Esophagus muscularis mucosa (tissue), 4 donors: ENCODE data around the gene CNNM2. TPM values are rescaled to one million over a fixed set of nuclear protein-coding genes. Genes with fewer than 3 reads are reported as not detected.
A peak's percentile ranks its signal among the peaks of the same experiment; 100 is the strongest.

Experiments
- DNase-seq: peaks from one replicate; pipeline ENCODE4 v3.0.0-alpha.2; 2017; ENCODE audit errors: extremely low spot score
- H3K27ac ChIP-seq, 4 donors: fragments of 200-600 bp; sonication (generic); replicated peaks in 1 of 4; 1 replicate in 3 of 4; 2 replicates in 1 of 4; pipeline ENCODE4 v1.5.1; 2016 to 2019; ENCODE audit warnings: mild to moderate bottlenecking in 1 of 4
- H3K27me3 ChIP-seq, 4 donors: fragments of 200-600 bp; sonication (generic); one replicate each; pipeline versions ENCODE4 v1.5.1 to v1.6.0; 2016 to 2019
- H3K36me3 ChIP-seq, 4 donors: fragments of 200-600 bp; sonication (generic); one replicate each; pipeline ENCODE4 v1.5.1; 2016 to 2019
- H3K4me1 ChIP-seq, 4 donors: fragments of 200-600 bp; sonication (generic); one replicate each; pipeline ENCODE4 v1.5.1; 2016 to 2019
- H3K4me3 ChIP-seq, 4 donors: fragments of 200-600 bp; sonication (generic); 1 replicate in 2 of 4; 2 replicates in 2 of 4; pipeline ENCODE4 v1.5.1; 2016 to 2019; ENCODE audit warnings: mild to moderate bottlenecking in 4 of 4, moderate library complexity in 1 of 4
- H3K9me3 ChIP-seq, 4 donors: fragments of 200-600 bp; sonication (generic); 1 replicate in 3 of 4; 2 replicates in 1 of 4; pipeline ENCODE4 v1.5.1; 2016 to 2019
- CTCF ChIP-seq, 3 experiments: fragments of 200-600 bp in 2 of 3; fragments of 450-650 bp in 1 of 3; sonication (generic) in 2 of 3; IDR thresholded peaks; one replicate each; pipeline ENCODE4 v1.5.1; 2017 to 2019; ENCODE audit warnings: antibody characterized with exemption in 3 of 3, mild to moderate bottlenecking in 2 of 3, moderate library complexity in 1 of 3
- EP300 ChIP-seq: sonication (generic); formaldehyde crosslinking; IDR thresholded peaks from one replicate; pipeline ENCODE4 v1.6.1; 2017; ENCODE audit warnings: antibody characterized with exemption
- POLR2A ChIP-seq: fragments of 450-650 bp; IDR thresholded peaks from one replicate; pipeline ENCODE4 v1.6.1; 2017; ENCODE audit warnings: antibody characterized with exemption, moderate library complexity, mild to moderate bottlenecking, low read depth
- POLR2AphosphoS5 ChIP-seq, 2 donors: sonication (generic); formaldehyde crosslinking; IDR thresholded peaks; one replicate each; pipeline ENCODE4 v1.6.1; 2017; ENCODE audit warnings: antibody characterized with exemption in 2 of 2
- WGBS: methylation state at CpG from one replicate; pipeline ENCODE4 v1.1.5; 2018; 5-methylcytosine and 5-hydroxymethylcytosine counted together
- intact Hi-C: fragments of 100-400 bp; cut with DNase I; formaldehyde crosslinking; loops from one replicate; pipeline ENCODE4 v1.15.1; 2023
- total RNA-seq, 4 donors: library from RNA; depleted of rRNA; stranded (reverse); fragments of >200 nt; gene quantifications; one replicate each; pipeline versions ENCODE4 v1.1.0 to v1.2.1, GENCODE V29; 2016

The CNNM2 gene
- total RNA-seq, 4 donors from 2014 or later, result 4.0 to 9.3 (median 5.4) TPM

- peaks cover 0 to 6% (median 0%) of the 10 kb centered on the region in 4 donors for H3K4me1 ChIP-seq
- H3K9me3 ChIP-seq, result no peaks in the 10 kb centered on the region
- peaks cover 0 to 32% (median 19%) of the 10 kb centered on the region in 4 donors for H3K36me3 ChIP-seq
- intact Hi-C loops, result loop anchor here (1.0 to 10.0 kb wide), 3 partner anchors 153 to 235 kb away; partner anchors contain the start of genes CYP17A1 and RPEL1
- no peak for DNase-seq
- TF ChIP-seq POLR2AphosphoS5 (IDR thresholded peaks at IDR 0.05) (no peak), EP300 (no peak), CTCF (IDR thresholded peaks at IDR 0.05) (peak; percentile 65 to 70 (median 68))
- no peak overlapping the region for H3K27ac ChIP-seq
- no peak overlapping the region for H3K4me3 ChIP-seq
- no peaks in the 10 kb centered on the region for H3K27me3 ChIP-seq
- WGBS, result 40% methylated on average over 14 of the region's 16 CpGs
Observed at GRCh38 chr10:103069453-103070331, 151.6 kb downstream of the CNNM2 start.

GRCh38 chr10:103072276-103072675 lies 154.2 kb downstream of the CNNM2 start:
- intact Hi-C loops, result loop anchor here (10.0 kb wide), 1 partner anchor 173 kb away; the partner anchor contains the start of gene RPEL1

GRCh38 chr10:103072891-103073290 lies 154.8 kb downstream of the CNNM2 start:
- TF ChIP-seq CTCF (IDR thresholded peaks at IDR 0.05) (no peak), EP300 (no peak), POLR2AphosphoS5 (IDR thresholded peaks at IDR 0.05) (no peak), POLR2A (no peak)
- peaks cover 0 to 6% (median 0%) of the 10 kb centered on the region in 4 donors for H3K4me1 ChIP-seq
- no peak overlapping the region for H3K4me3 ChIP-seq
- DNase-seq, result no peak
- no peaks in the 10 kb centered on the region for H3K9me3 ChIP-seq
- no peaks in the 10 kb centered on the region for H3K27me3 ChIP-seq
- peaks cover 9 to 50% (median 34%) of the 10 kb centered on the region in 4 donors for H3K36me3 ChIP-seq
- intact Hi-C loops, result loop anchor here (10.0 kb wide), 1 partner anchor 172 kb away; the partner anchor contains the start of gene RPEL1
- no peak overlapping the region for H3K27ac ChIP-seq
- WGBS, result 96% methylated on average over 8 of the region's 8 CpGs

More at GRCh38 chr10:103072276-103072675, 154.2 kb downstream of the CNNM2 start:
- Histone ChIP-seq H3K4me1 (peaks cover 0 to 6% (median 0%) of the 10 kb centered on the region in 4 donors), H3K36me3 (peaks cover 9 to 47% (median 29%) of the 10 kb centered on the region in 4 donors), H3K9me3 (no peaks in the 10 kb centered on the region), H3K27ac (no peak overlapping the region), H3K4me3 (no peak overlapping the region), H3K27me3 (no peaks in the 10 kb centered on the region)
- DNase-seq, result no peak
- 92% methylated on average over 22 of the region's 22 CpGs for WGBS
- no peak for TF ChIP-seq POLR2A
- no peak for TF ChIP-seq CTCF (IDR thresholded peaks at IDR 0.05)
- no peak for TF ChIP-seq EP300
- TF ChIP-seq POLR2AphosphoS5 (IDR thresholded peaks at IDR 0.05), result no peak

DNA sequence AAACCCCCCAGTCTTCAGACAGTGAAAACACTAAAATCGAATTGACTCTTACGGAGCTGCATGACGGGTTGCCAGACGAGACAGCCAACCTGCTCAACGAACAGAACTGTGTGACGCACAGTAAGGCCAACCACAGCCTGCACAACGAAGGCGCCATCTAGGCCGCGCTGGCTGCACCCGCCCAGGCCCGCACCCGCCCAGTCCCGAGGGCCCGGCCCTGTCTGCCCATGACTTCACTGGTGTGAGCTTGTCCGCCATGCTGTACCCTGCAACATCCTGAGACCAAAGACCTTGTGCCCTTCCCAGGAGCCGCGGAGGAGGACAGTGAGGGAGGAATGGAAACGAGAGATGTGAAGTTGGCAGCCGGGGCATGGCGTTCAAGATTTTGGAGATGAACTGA lies 158.9 kb downstream of the CNNM2 start:
- Histone ChIP-seq H3K4me3 (no peak overlapping the region), H3K36me3 (peaks cover 9 to 55% (median 30%) of the 10 kb centered on the region in 4 donors), H3K27me3 (no peaks in the 10 kb centered on the region), H3K9me3 (no peaks in the 10 kb centered on the region), H3K4me1 (no peaks in the 10 kb centered on the region), H3K27ac (no peak overlapping the region)
- WGBS, result 95% methylated on average over 21 of the region's 21 CpGs
- peak; percentile 62 for DNase-seq
- TF ChIP-seq POLR2A (no peak), EP300 (no peak), POLR2AphosphoS5 (IDR thresholded peaks at IDR 0.05) (no peak), CTCF (IDR thresholded peaks at IDR 0.05) (no peak)
- intact Hi-C loops, result loop anchor here (10.0 kb wide), 1 partner anchor 168 kb away; the partner anchor contains the start of gene RPEL1
